Ammon's horn (tissue), 1 donor: Measurements from ENCODE around the gene SLC22A12.

Experiments used
- DNase-seq: peaks from one replicate; pipeline ENCODE4 v3.0.0-alpha.2; 2016; ENCODE audit warnings: low spot score

SLC22A12 gene

DNA sequence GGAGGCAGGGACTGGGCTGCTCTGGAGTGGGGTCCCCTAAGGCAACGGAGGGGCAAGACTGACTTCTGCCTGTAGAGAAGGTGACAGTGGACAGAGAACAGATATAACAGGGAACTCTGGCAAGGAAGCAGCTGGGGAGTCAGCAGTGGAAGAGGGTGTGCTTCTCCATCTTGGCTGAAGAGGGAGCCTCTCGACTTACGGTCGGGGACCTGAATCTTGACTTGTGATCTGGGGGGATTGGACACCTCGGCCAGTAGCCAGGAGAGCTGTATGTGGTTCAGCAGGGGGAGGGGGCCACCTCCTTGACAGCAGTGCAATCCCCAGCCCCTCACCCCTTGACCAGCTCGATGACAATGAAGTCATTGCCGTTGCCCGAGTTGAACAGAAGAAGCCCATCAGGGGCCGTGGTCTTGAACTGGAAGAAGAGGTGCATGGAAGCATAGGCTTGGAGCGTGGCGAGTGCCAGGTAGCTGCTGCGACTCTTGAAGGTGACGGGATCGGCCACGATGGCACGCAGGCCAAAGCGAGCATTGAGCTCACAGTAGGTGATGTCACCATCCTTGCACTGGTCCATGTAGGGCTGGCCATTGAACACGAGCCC lies 60.0 kb downstream of the SLC22A12 start:
- DNase-seq, result peak; percentile 58
